ENCODE measurements around the gene PTGR2.

GRCh38 chr14:73916324-73916723 lies 64.7 kb downstream of the PTGR2 start:
- TF ChIP-seq, protein P1, sequence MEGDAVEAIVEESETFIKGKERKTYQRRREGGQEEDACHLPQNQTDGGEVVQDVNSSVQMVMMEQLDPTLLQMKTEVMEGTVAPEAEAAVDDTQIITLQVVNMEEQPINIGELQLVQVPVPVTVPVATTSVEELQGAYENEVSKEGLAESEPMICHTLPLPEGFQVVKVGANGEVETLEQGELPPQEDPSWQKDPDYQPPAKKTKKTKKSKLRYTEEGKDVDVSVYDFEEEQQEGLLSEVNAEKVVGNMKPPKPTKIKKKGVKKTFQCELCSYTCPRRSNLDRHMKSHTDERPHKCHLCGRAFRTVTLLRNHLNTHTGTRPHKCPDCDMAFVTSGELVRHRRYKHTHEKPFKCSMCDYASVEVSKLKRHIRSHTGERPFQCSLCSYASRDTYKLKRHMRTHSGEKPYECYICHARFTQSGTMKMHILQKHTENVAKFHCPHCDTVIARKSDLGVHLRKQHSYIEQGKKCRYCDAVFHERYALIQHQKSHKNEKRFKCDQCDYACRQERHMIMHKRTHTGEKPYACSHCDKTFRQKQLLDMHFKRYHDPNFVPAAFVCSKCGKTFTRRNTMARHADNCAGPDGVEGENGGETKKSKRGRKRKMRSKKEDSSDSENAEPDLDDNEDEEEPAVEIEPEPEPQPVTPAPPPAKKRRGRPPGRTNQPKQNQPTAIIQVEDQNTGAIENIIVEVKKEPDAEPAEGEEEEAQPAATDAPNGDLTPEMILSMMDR (IDR thresholded peaks at IDR 0.05) = no peak
- no peak for TF ChIP-seq EZH2 (IDR thresholded peaks at IDR 0.05; ENCODE audit: borderline replicate concordance, insufficient read depth, low read depth, low read length, poor library complexity, severe bottlenecking)
